ENCODE measurements around the gene TMEM63A.
"Not testable (repeated sequence)": the region's sequence is repeated elsewhere in the genome, so short reads cannot be mapped to it uniquely, and the experiment has no call there.

Gene TMEM63A

GRCh38 chr1:225816643-225817538 is 65.3 kb downstream of the TMEM63A start:
- no peak for DNase-seq

DNA sequence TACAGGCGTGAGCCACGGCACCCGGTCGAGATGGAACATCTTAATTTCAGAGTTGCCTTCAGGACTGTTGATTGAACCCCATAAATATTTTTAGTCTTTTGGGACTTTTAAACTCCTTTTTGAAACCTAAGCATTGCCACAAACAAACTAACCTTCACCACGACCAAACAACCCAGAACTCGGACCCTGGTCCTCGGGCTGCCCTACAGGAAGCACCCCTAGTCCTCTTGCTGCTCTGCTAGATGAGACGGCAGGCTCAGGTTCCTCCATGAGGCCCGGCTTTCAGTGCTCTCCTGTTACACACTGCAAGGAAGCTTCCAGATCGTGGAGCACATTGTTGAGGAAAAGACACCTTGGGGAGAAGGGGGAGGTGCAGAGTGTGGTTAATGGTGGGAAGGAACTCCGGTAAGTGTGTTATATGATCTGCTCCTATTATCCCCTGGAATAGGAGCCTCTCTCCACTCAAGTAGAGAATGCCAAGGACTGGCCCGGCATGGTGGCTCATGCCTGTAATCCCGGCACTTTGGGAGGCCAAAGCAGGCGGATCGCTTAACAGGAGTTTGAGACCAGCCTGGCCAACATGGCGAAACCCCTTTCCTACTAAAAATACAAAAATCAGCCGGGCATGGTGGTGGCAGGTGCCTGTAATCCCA is 66.5 kb downstream of the TMEM63A start:
- DNase-seq, result no peak

GRCh38 chr1:225815090-225815489 is 67.1 kb downstream of the TMEM63A start:
- not testable (repeated sequence) for DNase-seq

DNA sequence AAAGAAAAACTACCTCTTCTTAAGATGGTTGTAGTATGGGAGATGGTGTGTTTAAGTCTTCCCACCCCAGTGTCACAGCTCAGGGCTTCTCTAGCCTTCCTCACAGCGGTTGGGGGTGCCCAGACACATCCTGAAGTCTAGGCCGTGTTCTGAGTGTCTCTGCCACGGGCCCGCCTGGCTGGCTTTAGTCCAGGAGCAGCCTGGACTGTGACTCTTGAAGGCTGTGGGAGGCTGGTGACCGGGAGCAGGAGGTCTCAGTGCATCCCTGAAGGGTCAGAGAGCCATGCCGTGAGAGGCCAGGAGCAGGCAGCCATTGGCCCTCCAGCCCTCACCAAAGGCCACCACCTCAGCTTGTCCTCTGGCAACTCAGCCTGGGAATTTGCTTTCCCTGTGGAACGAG is 67.8 kb downstream of the TMEM63A start:
- DNase-seq, result no peak

DNA sequence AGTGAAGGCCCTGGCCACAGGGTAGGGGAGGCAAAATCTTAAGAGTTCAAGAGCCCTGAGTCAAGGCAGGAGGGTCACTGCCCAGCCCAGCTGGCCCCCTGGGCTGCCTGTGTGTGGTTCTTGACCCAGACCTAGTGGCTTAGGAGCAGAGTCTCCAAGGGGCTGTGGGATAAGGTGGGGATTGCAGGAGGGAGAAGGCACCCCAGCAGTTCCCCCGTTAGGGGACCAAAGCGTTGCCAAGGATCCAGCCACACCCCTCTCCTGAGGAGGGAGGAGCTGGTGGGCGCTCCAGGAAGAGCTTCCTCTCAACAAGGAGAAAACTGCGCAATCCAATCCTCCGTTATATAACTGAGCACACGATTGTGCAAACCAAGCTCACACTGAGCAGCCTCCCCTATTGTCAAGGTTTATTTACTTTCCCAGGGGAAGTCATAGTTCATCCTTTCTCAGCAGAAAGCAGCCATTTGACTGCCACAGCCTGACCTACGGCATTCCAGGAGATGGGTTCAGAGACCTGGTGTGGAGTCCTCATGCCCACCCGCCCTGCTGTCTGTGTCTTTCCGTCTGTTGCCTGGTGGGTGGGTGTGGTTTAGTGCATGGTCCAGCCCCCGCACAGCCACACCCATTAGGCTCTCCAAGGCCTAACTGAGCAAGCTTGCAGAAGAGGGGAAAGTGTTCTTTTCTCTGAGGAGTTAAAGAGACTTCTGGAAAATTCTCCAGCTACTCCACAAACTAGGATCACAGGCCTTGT is 68.8 kb downstream of the TMEM63A start:
- no peak for DNase-seq

DNA sequence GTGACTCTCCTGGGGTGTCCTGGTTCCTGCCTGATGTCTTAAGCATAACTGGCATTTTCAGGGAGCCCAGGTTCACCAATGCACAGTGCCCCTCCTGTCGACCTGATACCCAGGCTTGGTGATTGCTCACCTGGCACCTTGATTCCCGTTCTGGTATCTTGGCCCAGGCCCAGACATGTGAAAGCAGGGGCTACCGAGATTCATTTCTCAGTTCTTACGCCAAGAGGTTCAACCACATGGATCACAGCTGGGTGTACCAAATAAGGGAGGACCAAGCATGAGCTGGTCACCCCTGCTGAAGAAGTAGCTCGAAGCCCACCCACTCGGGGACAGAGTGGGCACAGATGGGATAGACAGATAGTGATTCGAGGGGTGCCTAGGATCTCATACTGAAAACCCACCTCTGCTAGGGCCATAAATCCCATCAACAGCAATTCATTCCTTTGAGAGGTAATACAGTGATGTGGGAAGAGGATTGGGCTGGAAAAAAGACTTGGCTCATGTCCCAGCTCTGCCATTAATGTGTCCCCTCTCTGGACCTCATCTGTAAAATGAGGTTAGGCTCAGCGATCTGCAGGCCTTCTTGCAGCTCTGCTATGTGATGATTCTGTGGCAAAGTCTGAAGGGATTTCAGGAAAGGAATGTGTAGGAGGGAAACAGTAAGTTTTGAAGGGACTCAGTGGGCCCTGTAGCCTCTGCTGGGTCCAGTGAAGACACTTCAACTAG is 69.5 kb downstream of the TMEM63A start:
- DNase-seq, result no peak

DNA sequence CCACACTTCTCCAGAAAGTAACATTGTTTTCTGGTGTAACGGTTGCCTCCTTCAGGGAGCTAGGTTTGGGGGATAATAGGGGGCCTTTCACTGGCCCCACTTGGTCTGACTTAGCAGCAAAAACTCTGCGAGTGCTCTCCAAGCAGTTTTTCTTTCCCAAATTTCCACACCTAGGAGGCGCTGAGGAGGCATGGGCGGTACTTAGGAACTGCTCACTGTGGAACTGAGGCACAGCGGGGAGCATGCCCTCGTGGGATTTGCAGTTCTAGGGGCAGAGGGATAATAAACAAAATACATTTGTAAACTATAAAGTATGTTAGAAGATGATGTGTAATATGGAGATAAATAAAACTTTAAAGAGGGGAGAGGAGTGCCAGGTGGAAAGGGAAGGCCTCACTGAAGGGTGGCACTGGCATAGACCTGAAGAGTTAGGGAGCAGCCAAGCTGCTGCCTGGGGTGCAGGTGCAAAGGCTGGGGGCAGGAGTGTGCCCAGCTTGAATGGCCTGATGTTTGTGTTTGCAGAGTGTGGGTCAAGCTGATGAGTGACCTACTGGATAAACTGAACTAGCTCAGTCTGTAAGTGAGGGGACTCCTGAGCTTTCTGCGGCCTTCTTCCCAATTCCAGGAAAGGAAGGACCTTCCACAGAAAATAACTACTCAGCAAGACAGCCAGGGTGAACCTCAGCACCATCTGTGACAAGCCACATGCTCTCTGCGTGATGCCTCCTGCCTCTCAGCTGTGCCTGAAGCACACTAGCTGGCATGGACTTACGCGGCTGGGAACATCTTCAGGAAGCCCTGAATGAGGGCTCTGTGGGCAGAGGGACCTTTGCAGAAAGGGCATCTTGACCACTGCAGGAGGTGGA is 70.3 kb downstream of the TMEM63A start:
- DNase-seq, result no peak

DNA sequence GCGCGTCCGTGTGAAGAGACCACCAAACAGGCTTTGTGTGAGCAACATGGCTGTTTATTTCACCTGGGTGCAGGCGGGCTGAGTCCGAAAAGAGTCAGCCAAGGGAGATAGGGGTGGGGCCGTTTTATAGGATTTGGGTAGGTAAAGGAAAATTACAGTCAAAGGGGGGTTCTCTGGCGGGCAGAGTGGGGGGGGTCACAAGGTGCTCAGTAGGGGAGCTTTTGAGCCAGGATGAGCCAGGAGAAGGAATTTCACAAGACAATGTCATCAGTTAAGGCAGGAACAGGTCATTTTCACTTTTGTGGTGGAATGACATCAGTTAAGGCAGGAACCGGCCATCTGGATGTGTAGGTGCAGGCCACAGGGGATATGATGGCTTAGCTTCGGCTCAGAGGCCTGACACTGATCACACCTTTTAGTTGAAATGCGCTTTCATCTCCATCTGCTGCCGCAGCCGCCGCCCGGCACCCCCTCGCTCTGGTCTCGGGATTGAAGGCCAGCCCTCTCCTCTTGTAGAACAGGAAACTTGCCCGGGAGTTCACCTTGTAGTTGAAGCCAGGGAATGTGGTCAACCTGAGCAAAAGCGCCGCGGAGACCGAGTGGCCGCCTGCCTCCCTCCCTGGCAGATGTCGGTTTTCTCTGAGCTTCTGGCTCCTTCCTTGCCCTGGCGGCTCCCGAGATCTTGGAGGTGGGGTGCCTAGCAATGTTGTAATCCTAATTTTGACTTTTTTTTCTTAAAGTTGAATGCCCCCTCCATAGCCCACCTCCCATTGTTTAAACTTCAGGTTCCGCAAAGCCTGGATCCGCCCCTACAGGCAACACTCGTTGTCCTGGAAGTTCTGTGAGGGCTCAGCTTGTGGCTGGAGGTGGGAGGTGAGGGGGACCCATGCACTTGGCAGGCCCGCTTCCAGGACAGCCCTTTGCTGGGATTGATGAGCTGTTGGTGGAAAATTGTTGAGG is 71.3 kb downstream of the TMEM63A start:
- DNase-seq, result not testable (repeated sequence)

- DNase-seq, result peak; percentile 40 to 67
Measured at GRCh38 chr1:225809842-225810578, 72.2 kb downstream of the TMEM63A start, which contains the start of gene EPHX1. Gene EPHX1, plus strand, starts transcription at chr1:225810124. Its CDS starts 18,606 bp downstream, at chr1:225828730.

DNA sequence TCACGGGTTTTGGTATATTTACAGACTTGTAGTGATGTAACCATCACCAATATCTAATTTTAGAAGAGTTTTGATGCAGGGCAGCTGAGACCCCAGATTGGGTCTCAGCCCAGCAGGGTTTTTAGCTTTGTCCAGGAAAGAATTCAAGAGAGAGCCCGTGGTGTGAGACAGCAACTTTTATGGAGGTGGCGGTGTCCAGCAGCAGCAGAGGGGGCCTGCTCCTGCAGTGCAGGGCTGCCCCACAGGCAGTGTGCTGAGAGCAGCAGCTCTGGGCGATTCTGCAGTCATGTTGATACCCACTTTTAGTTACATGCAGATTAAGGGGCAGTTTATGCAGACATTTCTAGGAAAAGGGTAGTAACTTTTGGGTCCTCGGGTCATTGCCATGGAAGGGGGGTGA is 74.0 kb downstream of the TMEM63A start:
- no peak for DNase-seq

DNA sequence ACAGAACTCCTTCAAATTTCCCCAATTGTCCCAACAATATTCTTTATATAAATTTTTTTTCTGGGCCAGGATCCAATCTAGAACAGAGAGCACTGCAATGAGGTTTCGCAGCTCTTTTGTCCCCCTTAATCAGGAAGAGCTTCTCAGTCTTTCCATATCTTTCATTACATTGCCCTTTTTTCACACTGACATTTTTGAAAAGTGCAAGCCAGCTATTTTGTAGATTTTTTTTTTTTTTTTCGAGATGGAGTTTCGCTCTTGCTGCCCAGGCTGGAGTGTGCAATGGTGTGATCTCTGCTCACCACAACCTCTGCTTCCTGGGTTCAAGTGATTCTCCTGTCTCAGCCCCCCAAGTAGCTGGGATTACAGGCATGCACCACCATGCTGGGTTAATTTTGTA is 75.4 kb downstream of the TMEM63A start:
- DNase-seq, result not testable (repeated sequence)

DNA sequence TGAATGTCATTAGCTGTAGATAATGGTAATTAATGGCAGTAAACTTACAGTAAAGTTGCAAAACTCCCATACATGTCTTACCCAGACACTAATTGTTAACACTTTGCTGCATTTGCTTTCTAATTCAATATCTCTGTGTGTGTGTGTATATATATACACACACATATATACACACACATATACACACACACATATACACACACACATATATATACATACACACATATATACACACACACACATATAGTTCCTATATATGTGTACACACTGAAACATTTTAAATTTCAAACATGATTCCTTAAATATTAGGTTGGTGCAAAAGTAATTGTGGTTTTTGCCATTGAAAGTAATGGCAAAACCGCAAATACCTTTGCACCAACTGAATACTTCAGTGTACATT is 75.9 kb downstream of the TMEM63A start:
- no peak for DNase-seq

DNA sequence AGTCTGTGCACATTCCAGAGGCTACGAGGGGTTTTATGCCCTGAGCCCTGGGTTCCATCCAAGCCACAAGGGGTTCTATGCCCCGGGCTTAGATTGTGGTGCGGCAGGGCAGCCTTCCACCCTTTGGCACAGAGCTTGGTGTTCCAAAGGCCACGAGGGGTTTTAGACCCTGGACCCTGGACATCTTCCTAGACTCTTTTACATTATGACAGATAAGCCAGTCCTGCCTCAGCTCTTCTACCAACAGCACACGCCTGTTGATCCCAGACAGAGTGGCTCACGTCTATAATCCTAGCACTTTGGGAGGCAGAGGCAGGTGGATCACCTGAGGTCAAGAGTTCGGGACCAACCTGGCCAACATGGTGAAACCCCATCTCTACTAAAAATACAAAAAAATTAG is 81.0 kb downstream of the TMEM63A start:
- DNase-seq, result not testable (repeated sequence)

- DNase-seq, result not testable (repeated sequence)
Measured at GRCh38 chr1:225796097-225796496, 86.1 kb downstream of the TMEM63A start.
